Ramos (cell line): Measurements from ENCODE around the gene IL17A.

ENCODE experiments used
- in situ Hi-C: fragments of 300-500 bp; cut with MboI; formaldehyde crosslinking; loops from one replicate; pipeline ENCODE4 v1.14.3; 2022; ENCODE audit warnings: low sequenced_read_pairs; ENCODE audit not compliant: unreplicated experiment

IL17A gene

DNA sequence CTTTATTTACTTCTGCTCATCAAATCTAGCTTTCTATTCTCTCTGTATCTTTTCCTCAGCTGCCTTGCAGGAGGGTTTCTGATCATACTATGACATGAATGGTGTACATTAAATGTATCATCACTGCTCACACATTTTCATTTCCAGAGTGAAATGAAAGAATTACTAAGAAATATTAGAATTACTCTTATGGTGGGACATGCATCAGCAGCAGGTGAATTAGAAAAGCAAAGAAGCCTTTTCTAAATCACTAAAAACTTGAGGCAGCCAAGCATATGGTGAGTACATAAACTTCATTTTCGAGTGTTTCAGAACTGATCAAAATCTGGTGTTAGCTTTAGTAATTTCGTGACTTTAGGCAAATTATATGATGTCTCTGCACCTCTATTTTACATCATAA, 23.6 kb downstream of the IL17A start:
- in situ Hi-C loops = no loop called here

DNA sequence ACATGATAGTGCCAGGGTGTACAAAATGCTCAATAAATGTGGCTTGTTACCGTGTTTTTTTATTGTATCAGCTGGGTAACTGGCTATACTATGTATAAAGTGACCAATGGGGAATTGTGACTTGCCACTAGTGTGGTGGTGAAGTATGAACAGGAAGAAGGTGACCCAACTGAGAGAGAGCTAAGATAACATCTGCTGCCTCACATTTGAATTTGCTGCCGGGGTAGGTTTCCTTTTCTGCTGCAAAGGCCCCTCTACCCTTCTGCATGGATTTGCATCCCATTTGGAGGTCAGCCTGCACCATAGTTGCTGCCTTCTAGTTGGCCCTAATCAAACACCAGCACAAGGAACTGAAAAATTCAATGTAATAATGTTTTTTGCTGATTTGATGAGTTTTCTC, 24.1 kb downstream of the IL17A start:
- in situ Hi-C loops = no loop called here

DNA sequence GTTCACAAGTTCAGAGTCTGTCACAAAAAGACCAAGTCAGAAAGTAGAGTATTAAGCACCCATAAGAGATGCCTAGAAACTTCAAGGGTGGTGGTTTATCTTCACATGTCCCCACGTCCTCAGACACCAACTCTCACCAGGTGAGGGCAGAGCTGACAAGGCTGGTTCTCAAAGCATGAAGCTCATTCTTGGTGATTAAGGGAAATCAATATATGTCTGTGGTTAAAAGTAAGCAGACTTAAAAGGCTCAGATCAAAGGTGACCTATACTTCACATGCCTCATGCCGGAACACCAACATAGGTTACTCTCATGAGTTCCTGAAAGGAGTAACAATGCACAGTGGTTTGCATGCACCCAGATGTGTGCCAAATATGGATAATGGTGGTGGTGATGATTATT, 27.0 kb downstream of the IL17A start:
- in situ Hi-C loops = no loop called here

DNA sequence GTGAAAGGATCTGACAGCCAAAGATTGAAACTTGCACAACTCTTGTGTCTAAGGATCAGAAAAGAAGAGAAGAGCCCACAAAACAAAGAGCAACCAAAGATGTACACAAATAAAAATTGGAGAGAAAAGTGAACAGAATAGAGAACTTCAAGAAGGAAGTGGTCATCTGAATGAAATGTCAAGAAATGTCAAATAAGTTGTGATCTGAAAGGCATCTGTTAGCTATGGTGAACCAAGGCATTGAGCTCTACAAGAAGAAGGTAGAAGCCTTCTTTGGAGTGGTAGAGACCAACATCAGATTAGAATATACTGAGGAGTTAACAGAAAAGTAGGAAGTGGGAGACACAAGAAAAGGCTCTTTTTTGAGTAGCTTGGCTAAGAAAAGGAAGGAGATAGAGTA, 29.6 kb downstream of the IL17A start:
- in situ Hi-C loops = no loop called here

DNA sequence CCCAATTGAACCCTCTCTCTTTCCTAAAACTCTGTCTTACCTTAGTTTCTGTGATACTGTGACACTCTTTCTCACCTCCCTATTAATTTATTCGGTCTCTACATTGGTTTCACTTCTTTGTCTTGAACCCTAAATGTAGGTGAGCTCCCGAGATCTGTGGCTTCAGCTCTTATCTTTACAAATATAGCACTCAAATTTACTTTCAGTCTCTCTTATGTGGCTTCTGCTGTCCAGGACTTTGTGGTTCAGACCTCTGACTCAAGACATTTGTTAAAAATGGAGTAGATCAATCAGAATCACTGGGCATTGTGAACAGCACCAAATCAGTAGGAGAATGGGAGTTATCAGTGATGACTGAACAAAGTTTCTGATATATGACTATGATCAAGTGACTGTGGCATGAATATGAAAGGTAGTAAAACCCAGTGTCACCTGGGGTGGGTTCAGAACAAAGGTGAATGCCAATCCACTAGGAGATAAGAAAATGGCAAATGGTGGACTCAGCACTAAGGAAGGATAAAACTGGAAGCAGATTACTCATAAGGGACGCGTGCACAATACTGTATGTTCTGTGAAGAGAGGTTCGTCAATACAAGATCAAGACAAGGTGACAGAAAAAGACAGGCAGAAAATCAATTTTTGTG, 30.9 kb downstream of the IL17A start:
- in situ Hi-C loops = no loop called here

DNA sequence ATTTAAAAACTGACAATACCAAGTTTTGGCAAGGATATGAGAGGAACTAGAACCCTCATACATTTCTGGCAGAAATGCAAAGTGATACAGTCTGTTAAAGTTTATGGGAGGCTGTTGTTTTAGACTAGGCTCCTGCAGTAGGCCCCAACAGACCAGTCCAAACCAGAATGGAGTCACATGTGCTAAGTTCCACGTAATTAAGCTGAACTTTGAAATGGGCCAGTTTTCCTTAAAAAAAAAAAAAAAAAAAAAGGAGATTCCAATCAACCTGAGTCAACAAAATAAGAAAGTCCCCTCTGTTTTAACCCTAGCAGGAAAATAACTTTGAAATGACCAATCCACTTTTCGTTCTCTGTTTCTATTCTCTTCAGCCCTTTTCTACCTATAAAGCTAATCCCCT, 31.6 kb downstream of the IL17A start:
- in situ Hi-C loops = no loop called here

DNA sequence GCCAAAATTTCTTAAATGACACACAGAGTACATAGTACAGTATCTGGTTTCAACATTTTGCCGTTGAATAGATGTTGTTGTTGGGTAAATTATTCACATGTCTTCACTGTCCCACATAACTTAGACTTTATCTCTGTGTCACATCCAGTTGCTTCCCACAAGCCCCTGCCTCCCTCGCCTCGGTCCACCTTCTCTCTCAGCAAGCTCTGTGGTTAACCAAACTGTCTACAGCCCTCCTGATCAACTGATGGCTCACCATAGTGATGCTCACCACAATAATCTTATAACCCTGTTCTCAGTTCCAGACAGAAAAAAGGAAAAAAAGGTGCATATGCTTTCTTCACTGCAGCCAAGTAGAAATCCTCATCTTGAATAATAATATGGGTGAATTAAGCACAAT, 35.1 kb downstream of the IL17A start:
- in situ Hi-C loops = no loop called here

DNA sequence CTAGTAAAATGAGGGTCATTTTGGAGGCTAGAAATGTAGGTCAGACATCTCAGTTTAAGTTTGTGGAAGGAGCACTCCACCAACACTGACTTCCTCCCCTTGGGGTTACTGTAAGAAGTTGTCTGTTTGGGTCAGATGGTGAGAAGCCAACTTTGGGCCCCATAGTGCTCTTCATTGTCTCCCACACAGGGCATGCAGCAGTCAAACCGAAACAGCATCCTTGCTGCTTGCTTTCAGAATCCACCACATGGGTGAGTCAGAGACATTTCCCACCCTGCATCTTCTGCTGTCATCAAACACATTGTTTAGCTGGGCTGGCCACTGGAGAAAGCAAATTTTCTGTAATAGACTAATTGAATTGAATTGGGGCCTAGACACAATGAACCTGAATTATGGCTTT, 41.3 kb downstream of the IL17A start:
- in situ Hi-C loops = no loop called here

DNA sequence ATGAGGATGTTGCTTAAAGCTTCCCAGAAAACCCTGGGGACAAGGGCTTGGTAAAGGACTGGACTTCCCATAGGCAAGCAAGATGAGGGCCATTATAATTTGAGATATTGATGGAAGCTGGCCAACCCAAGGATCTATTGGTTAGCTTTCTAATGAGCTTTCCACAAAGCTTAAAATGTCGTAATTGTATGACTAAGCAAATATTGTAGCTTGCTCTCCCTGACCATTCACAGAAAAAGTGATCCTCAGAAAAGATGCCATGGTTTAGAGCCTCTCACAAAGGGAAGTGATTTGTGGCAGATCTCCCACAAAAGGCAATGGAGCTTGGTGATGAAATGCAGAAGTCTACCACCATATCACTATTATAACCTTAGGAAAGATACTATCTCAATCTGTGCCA, 44.5 kb downstream of the IL17A start:
- in situ Hi-C loops = no loop called here

DNA sequence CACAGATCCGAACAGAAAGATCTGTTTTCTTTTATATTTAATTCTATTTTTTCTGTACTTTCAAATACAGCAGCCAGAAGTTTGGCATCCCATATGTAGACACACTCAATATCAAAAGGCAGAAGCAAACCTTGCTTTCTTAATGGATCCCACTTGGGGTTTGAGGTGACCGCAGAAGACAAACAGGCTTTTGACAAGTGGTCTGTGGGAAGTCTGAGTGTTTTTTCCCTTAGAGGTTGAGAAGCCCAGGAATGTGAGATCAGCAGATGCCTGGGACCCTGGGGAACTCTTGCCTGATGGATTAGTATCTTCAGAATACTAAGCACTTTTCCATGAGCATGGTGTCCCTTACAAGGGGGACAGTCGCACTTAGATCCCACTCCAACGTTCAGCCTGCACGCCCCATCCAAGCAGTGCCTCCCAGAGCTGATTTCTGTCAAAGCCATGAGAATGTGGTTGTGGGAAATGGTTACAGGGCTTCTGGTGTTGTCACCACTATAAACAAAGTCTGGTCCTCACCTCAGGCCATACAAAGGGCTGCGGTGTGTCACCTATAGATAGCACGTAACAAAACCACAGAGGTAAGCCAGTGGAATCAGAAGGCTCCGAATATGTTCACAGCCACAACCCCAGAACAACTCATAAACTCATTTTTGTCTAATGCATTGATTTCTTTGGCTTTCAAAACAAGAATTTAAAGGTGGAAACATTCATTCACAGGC, 45.4 kb downstream of the IL17A start:
- in situ Hi-C loops = no loop called here

DNA sequence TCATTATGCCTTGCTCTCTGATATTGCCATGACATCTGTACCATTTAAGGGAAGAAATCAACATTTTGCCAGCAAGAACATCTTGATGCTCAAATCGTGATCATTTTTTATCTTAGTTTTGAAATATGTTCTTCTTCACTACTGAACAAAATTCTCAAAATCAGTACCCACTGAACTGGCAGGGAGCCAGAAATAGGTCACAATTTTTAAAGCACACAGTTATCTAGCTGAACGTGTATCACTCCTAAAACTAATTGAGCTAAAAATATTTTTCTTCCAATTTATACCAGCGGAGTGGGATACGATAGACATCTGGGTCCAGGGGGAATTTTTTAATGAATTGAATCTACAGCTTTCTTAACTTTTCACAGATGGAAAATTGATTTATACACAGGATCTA, 46.8 kb downstream of the IL17A start:
- in situ Hi-C loops = no loop called here

DNA sequence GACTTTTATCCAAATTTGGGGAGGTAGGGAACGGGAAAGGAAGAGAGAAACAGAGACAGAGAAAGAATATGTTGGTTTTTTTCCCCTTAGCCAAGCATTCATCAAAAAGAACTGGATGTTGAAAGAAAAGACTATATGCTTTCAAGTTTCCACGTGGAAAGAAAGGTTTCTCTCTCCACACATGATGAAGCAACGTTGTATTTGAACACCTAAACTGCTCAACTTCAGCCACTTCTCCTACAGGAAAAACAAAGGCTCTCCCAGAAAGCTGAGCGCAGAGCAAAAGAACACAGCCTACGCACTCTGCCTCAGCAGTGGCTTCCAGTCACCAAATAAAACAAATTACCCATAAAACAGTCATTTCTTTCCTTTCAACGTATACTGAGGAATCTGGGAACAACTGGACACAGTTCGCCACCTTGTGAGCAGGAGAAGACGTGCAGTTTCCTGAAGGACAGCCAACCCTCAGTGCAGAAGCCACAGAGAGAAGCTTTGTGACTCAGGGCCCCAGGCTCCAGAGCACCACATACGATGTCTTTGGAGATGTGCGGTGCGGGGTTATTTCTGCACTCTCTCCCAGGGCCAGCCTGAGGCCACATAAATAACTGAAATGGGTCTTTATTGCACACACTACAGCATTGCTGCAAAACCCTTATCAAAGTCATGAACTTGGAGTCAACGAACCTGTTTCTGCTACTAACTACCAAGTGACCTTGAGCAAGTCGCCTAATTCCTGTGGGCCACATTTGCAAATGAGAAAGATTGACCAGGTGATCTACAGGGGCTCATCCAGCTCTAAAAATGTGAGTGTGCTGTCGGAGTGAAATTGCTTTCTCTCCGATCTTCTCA, 48.0 kb downstream of the IL17A start:
- in situ Hi-C loops = no loop called here
